Dermis lymphatic vessel endothelial cell (primary cell): ENCODE measurements around the gene INPP5F. TPM values are rescaled to one million over a fixed set of nuclear protein-coding genes. Genes with fewer than 3 reads are reported as not detected.

Source experiments
- total RNA-seq: library from RNA; depleted of rRNA; stranded (reverse); fragments of >200 nt; gene quantifications from 2 replicates; pipeline ENCODE4 v1.2.1, GENCODE V29; 2014

INPP5F gene, protein sequence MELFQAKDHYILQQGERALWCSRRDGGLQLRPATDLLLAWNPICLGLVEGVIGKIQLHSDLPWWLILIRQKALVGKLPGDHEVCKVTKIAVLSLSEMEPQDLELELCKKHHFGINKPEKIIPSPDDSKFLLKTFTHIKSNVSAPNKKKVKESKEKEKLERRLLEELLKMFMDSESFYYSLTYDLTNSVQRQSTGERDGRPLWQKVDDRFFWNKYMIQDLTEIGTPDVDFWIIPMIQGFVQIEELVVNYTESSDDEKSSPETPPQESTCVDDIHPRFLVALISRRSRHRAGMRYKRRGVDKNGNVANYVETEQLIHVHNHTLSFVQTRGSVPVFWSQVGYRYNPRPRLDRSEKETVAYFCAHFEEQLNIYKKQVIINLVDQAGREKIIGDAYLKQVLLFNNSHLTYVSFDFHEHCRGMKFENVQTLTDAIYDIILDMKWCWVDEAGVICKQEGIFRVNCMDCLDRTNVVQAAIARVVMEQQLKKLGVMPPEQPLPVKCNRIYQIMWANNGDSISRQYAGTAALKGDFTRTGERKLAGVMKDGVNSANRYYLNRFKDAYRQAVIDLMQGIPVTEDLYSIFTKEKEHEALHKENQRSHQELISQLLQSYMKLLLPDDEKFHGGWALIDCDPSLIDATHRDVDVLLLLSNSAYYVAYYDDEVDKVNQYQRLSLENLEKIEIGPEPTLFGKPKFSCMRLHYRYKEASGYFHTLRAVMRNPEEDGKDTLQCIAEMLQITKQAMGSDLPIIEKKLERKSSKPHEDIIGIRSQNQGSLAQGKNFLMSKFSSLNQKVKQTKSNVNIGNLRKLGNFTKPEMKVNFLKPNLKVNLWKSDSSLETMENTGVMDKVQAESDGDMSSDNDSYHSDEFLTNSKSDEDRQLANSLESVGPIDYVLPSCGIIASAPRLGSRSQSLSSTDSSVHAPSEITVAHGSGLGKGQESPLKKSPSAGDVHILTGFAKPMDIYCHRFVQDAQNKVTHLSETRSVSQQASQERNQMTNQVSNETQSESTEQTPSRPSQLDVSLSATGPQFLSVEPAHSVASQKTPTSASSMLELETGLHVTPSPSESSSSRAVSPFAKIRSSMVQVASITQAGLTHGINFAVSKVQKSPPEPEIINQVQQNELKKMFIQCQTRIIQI
- 6.1 and 15.6 TPM in 2 replicates for total RNA-seq

DNA sequence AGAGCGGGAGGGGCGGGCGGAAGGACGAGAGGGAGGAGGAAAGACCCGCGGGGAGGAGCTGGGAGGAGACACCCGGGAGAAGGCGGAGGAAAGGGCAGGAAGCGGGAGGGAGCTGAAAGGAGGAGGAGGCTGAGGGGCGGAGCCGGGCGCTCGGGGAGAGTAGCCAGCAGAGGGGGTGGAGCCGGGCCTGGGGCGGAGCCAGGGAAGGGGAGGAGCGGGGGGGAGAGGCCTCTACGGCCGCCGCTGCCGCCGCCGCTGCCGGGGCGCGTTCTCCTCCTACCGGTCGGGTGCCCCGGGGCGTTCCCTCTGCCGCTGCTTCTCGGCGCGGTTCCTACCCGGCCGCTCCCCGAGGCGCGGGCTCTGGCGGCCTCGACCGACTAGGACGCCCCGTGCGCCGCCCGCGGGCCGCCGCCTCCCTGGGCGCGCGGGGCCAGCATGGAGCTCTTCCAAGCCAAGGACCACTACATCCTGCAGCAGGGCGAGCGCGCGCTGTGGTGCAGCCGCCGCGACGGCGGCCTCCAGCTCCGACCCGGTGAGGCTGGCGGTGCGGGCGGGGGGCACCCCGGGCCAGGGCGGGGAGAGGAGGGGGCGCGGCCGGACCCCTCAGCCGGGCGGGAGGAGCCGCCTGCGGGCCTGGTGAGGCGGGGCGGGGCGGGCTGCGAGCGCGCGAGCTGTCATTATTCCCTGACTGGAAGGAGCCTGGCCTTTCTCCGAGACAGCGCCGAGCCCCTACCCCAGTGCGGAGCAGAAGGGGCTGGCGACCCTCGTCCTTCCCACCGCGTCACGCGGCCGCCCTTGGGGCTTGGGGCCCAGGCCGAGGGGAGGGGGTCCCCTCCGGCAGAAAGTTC lies at the start of gene INPP5F:
Gene INPP5F (plus strand): TSS at position 223 of the 848 bp plus-strand sequence. CDS start 213 bp downstream, at position 436.

DNA sequence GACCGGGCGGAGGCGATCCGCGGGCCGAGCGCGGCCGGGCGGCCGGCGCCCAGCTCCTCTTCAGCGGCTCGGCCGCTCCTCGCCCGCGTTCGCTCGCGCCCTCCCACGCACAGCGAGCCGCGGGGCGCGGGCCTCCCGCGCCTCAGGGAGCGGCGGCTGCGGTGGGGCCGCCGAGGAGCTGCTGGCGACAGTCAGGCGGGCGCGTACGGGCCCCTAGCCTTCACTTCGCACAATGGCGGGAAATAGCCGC lies 146.7 kb downstream of the INPP5F start, which contains the start of gene MCMBP:
Gene MCMBP (minus strand): TSS at position 234 of the 250 bp plus-strand sequence. CDS start 259 bp downstream, outside the sequence.

Other genes starting within 250 kb of the INPP5F start
- gene RGS10, start 183.3 kb upstream of the INPP5F start, total RNA-seq = 0.54 and 2.1 TPM in 2 replicates
- gene TIAL1, start 129.1 kb upstream of the INPP5F start, total RNA-seq = 15.6 and 23.6 TPM in 2 replicates
- gene BAG3, start 74.7 kb upstream of the INPP5F start, total RNA-seq = 3.9 and 5.2 TPM in 2 replicates
- gene MCMBP, start 146.8 kb downstream of the INPP5F start, total RNA-seq = 56.5 and 56.8 TPM in 2 replicates
- gene SEC23IP, start 166.7 kb downstream of the INPP5F start, total RNA-seq = 13.7 and 23.6 TPM in 2 replicates